ENCODE results near the gene PSEN2.

Gene PSEN2

DNA sequence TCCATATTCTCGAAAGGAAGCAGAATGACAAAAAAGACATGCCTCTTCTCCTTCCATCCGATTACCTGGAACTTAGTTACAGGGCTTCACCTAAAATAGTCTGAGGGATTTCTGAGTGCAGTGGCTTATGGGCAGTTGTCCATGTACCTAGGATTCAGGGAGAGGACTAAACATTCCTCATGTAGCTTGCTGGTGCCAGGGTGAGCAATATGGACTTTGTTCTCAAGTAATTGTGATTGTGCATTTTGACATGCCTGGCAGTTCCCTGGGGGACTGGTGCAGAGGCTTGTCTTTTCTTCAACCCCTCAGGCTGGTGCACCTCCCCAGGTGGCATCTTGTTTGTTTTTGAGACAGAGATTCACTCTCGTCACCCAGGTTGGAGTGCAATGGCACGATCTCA lies 6.1 kb upstream of the PSEN2 start:
- DNase-seq (ENCODE audit: low read depth in 4 of 4, low spot score in 1 of 4) = no peak

DNA sequence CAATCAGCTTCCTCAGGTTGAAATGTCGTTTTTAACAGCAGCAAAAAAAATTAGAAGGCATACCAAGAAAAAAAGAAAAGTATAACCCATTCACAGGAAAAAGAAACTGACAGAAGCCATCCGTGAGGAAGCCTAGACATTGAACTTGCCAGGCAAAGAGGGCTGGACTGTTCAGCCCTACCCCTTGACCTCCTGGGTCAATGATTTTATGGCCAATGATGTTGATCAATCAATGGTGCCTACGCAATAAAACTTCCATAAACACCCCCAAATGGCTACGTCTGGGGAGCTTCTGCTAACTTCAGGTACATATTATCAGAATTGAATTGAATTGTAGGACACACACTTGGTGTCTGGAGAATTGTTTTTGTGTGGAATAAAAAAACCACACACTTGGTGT lies 4.8 kb upstream of the PSEN2 start:
- no peak for DNase-seq (ENCODE audit: low read depth in 4 of 4, low spot score in 1 of 4)

DNA sequence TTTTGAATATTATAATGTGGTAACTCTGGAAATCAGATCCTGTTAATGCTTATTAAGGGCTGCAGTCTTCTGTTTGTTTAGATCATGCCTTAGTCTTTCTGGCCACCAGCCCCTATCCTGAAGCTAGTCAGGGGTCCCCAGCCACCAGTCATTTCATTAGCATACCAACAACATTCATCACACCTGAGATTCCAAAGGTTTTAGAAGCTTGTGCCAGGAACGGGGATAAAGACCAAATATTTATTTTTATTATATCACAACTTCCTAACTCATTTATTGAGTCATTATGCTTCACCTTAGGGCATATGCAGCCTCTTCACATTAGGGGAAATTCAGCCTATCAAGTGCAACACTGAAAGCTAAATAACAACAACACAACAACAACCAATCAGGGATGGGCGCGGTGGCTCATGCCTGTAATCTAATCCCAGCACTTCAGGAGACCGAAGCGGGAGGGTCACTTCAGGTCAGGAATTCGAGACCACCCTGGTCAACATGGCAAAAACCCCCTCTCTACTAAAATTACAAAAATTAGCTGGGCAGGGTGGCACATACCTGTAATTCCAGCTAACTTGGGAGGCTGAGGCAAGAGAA lies 2.9 kb upstream of the PSEN2 start:
- DNase-seq (ENCODE audit: low read depth in 4 of 4, low spot score in 1 of 4) = no peak

DNA sequence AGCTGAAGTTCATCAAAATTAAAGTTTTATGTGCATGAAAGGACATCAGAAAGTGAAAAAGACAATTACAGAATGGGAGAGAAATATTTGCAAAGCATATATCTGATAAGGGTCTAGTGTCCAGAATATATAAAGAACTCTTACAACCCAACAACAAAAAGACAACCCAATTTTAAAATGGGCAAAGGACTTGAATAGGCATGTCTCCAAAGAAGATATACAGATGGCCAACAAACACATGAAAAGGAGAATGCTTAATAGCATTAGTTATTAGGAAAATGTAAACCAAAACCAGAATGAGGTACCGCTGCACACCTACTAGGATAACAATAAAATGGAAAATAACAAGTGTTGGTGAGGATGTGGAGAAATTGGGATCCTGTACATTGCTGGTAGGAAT lies 1.7 kb upstream of the PSEN2 start:
- DNase-seq (ENCODE audit: low read depth in 4 of 4, low spot score in 1 of 4) = no peak

DNA sequence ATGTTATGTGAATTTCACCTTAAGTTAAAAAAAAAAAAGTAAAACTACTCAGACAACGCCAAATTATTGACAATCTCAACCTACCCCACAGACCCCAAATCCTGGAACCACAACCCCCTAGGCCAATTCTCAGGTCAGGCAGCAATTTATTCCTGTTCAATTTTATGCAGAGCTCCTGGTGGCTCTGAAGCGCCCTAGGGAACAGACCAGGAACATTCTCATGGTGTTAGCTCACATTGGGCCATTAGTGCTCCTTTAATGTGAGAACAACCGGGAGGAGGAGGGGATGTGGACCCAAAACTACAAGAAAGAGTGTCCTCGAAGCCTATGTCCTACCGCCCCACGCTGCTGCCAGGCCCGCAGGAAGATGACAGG lies 403 bp upstream of the PSEN2 start:
- no peak for DNase-seq (ENCODE audit: low read depth in 4 of 4, low spot score in 1 of 4)

DNA sequence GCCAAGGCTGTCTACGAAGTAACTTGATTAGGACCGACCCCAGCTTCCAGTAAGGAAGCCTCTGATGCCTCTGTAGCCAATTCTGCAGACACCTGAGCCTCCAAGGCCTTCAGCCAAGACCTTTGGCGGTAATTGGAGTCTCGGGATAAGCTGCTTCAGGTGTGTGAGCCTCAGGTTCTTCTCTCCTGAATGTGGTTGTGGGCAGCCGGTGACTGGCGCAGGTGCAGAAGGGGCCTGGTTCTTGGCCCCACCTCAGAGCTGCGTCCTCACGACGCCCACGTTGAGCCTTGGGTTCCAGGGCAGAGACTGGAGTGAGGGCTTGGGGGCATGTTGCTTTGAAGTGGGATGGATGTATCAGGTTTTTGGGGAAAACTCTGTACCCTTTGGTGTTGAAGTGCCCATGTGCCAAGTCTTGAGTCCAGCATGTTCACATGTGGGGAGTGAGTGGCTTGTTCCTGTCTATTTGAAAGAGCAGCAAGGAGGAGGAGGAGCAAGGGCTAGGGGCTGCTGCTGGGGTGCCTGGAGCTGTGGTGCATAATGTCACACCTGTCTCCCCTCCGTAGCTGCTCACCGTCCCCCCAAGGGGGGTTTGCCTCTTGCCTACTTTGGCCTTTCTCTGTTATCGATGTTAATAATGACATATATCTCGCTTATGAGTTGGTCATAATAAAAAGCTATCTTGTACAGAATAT lies 1.4 kb downstream of the PSEN2 start:
- DNase-seq (ENCODE audit: low read depth in 4 of 4, low spot score in 1 of 4) = no peak

DNA sequence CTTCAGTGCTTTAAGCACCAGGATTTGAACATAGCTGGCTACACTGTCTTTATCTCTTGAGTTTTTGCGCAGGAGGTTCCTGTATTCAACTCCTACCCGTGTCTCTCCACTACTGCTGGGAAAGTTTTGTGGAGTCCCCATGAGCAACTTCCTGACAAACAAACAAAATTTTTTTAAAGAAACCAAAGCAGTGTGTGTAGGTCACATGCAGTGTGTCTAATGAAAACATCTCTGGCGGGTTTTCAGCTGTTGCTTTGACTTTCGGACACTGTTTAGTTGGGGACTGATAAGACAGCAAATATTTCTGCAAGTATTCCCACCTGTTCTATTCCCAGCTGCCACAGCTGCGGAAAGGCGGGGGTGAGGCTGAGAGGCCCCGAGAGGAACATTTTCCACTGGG lies 2.0 kb downstream of the PSEN2 start:
- DNase-seq (ENCODE audit: low read depth in 4 of 4, low spot score in 1 of 4) = no peak

DNA sequence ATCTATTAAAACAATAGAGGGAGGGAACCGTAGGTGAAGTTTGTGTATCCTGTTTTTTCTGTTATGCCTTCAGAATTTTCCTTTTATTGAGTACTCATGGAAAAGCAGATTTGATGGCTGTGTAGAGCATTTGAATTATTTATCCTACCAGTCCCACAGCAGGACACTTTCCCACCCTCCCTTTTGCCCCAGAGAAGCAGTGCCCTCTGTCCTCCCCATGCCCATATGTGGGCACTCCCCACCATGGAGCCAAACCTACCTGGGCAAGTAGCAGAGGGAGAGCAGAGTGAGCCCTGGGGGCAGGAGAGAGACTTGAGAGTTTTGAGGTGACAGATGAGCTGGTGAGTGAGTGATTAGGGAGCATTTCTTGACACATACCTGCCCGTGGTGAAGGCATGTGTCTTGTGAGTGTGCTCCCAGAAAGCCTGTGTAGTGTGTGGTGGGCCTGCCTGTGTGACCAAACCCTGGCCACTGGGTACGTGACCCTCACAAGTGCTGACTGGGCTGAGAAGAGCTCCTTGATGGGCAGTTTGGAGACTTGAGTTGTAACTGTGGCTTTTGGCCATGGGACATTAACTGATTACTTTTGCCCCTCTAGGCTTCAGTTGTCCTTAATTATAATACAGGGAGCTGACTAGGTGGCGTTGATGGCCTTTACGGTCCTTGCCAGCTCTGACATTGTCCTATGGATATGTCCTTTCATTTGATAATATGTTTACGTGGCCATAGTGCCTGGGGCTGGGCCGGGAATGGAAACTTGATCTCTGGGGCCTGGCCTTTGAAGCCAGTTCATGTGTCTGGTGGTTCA lies 3.6 kb downstream of the PSEN2 start:
- DNase-seq (ENCODE audit: low read depth in 4 of 4, low spot score in 1 of 4) = no peak

DNA sequence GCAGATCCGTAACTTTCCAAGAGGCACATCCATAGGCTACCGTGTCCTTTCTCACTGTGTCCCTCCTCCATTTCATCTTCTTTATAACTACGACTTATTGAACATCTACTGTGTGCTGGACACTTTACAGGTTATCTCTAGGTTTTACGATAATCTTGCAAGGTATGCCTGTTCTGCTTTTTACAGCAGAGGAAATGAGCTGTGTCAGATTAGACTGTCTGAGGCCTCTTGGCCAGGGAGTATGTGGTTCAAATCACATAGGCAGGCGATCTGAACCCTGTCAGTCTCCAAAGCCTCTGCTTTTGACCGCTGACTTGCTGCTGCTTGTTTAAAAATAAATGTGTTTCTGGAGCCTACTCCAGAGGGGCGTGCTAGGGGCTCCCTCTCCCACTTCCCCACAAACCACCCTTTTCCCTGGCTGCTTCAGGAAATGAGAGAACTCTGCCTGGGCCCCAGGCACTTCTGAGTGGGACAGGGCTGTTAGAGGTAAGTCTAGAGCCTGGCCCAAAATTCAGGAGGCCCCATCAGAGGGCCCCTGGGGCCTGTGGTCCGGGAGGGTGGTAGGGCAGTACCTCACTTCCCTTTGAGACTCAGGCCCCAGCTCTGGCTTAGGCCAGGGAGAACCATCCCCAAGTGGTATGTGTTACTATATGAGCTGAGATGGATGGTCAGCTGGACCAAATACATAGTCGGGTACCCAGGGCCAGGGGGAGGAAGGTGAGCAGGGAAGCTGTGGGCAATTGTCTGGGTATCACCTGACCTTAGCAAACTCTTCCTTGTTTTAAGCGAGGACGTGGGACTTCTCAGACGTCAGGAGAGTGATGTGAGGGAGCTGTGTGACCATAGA lies 4.4 kb downstream of the PSEN2 start:
- DNase-seq (ENCODE audit: low read depth in 4 of 4, low spot score in 1 of 4) = no peak

DNA sequence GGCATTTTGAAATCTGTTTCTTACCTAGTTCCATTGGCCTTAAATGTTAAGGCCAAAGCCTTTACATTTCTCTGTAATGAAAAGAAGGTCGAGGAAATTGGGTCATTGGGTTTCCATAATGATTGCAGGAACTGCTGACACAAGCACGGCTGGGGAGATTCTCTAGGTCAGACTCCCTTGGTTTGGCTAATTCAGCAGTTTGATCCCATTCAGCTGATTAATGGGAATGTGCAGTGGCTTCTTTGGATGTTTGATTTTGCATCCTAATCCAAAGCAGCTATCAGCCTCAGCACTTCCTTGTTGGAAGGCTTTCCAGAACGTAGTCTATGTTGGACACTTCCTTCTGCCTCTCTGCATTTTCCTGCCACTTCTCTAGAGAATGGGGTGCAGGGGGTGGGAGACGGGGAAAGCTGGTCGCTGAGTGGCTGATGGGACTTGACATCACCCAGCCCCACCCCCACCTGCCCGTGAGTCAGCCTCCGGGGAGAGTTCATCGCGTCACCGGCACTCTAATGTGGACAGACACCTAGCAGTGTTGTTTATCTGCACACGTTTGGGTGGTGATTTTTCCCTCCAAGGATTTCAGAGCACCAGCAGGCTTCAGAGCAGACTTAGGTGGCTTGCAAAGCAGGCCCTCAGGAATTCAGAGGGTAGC lies 5.4 kb downstream of the PSEN2 start:
- no peak for DNase-seq (ENCODE audit: low read depth in 4 of 4, low spot score in 1 of 4)

DNA sequence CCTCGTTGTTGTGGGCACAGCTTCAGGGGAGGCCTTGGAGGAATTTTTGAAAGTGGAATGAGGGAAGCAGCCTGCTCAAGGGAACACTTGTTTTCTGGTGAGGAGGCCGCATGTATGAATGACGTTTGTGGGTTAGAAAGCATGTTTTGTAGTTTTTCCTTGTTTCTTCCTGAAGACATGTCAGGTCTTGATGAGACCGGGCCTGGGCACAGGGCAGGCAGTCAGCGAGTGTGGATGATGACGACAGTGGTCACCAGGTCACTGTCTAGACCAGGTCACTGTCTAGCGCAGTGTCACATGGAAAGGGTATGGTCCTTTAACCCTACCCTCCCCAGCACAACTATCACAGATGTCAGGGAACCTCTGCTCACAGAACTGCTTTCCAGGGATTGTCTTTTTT lies 7.3 kb downstream of the PSEN2 start:
- DNase-seq (ENCODE audit: low read depth in 4 of 4, low spot score in 1 of 4) = no peak

DNA sequence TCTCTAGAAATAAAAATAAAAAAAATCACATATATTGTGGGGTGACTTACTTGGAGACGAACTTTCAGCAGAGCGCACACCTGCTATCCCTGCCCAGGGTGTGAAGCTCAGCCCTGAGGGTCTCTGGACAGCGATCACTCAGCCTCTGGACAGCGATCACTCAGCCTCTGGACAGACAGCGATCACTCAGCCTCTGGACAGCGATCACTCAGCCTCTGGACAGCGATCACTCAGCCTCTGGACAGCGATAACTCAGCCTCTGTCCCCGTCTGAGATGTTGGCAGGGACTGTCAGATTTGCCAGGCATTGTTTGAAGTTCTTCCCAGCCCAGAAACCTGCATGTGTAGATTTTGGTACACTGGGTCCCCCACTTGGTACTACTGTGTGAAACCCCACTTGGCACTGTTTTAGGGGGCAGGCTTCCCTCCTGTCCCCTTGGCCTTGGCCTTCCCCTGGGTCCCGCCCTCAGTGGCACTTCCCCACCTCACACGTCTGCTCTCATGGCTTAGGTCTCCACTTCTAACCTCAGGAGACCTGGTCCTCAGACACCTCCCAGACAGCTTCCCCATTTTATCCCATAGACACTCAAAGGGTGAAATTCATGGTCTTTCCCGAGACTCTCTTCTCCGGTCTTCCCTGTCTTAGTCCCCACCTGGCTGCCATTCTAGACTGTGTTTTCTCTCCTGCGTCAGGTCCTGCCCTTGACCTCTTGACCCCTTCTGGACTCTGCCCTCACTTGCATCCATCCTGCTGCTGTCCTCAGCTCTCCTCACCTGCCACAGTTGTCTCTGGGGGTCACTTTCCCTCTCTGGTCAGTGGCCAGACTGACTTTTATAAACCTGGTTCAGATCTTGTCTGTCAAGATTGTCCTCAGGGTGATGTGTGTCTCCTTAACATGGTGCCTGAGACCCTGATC lies 10.2 kb downstream of the PSEN2 start:
- DNase-seq (ENCODE audit: low read depth in 4 of 4, low spot score in 1 of 4) = no peak

DNA sequence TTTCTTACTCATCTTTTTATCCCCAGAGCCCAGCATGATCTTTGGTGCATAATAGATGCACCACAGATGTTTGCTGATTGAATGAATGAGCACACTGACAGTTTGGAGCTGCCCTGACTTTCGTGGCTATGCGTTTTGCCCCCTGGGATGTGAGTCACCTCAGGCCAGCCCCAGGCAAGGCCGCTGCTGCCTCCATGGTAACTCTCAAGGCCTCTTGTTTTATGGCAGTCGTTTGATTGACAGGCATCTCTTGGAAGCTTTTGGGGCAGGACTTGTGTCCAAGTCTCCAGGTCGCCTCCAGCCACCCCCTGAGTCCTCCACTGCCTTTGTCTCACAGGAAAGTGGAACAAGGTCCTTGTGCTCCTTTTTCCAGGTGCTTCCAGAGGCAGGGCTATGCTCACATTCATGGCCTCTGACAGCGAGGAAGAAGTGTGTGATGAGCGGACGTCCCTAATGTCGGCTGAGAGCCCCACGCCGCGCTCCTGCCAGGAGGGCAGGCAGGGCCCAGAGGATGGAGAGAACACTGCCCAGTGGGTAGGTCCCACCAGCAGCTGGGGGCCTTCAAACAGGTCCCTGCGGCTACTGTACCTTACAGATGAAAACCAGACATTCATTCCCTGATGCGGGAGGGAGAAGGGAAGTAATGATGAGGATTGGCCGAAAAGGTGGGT lies 11.2 kb downstream of the PSEN2 start:
- DNase-seq (ENCODE audit: low read depth in 4 of 4, low spot score in 1 of 4) = no peak

DNA sequence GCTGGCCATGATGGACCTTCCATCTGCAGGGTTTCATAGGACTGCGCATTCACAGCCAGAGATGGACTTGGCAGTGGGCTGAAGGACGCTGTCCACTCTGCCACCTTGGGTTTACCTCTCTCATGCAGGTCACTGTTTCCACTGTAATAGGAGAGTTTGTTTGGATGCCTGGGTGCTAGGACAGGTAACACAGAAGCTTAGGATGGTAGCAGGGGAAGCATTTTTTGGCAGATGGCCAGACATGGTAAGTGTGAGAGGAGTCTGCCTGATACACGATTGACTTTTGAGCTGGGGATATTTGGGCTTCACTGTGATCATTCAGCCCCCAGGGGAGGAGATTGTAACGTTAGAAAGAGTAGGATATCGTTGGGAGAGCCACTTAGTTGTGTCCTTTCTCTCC lies 11.8 kb downstream of the PSEN2 start:
- no peak for DNase-seq (ENCODE audit: low read depth in 4 of 4, low spot score in 1 of 4)

DNA sequence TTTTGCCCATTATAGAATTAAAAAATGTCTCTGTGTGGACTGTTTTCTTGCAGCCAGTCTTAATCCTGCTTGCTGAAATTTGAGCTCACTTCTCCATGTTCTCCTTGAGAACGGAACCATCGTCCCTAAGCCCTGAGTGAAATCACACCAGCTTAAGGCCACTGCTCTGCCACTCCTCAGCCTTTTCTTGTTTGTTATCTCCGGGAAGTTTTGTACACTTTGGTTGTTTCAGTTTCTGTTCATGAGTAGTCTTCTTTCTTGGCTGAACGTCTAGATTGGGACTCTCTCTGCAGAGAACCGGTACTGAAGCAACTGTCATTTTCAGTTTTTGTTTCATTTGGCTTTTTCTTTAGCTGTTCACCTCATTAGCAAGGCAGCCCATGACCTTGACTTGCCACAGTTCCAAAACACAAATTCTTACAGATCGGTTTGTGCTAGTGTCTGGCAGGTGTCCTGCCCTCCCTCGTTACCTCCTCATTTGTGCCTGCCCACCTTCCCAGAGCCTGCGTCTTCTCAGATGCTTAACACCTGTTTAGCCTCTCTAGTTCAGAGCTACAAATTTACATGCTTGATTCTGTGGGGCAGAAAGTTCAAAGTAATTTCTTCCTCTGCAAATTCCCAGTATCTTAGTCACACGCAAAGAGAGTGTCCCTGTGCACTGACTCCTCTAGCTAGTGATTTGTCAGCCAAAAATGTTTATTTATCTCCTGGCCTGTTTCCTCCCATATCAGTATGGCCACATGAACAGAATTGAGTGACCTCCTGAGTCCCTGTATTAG lies 12.4 kb downstream of the PSEN2 start:
- peak in 1 of 4 experiments; percentile 6 for DNase-seq (ENCODE audit: low read depth in 4 of 4, low spot score in 1 of 4)

DNA sequence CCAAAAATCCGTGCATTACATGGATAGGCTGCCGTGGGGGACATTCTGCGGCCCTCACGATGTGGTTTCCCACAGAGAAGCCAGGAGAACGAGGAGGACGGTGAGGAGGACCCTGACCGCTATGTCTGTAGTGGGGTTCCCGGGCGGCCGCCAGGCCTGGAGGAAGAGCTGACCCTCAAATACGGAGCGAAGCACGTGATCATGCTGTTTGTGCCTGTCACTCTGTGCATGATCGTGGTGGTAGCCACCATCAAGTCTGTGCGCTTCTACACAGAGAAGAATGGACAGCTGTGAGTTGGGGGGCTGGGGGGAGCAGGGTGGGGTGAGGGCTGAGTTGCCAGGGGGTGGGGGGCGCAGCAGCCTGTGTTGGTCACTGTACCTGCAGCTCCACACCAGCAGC lies 13.2 kb downstream of the PSEN2 start:
- DNase-seq (ENCODE audit: low read depth in 4 of 4, low spot score in 1 of 4) = no peak

DNA sequence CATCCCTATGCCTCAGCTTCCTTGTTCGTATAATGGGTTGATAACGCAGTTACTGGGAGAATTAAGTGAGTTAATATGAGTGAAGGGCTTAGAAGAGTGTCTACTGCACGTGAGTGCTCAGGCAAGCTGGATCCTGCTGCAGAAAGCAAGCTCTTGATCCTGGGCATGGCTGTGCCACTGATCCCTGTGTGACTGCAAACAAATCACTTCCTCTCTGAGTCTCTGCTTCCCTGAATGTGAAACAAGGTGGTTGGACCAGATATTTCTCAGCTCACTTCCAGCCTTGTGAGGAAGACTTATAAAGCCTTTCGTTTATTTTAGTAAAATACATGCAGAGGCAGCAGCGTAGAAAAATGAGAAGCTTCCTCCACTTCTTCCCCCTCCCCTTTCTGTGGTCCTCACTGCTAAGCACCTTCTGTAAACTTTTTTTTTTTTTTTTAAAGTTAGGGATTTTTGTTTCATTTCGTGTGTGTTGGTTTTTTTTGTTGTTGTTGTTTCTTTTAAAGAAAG lies 13.8 kb downstream of the PSEN2 start:
- no peak for DNase-seq (ENCODE audit: low read depth in 4 of 4, low spot score in 1 of 4)
